Upper lobe of right lung (tissue), 1 donor: ENCODE results near the gene RBM20. TPM values are rescaled to one million over a fixed set of nuclear protein-coding genes. Genes with fewer than 3 reads are reported as not detected.
"Not testable (repeated sequence)": the region's sequence is repeated elsewhere in the genome, so short reads cannot be mapped to it uniquely, and the experiment has no call there.

Experiments
- ATAC-seq: fragments of 200-7000 bp; cut with Tn5 transposase; one replicate; pipeline ENCODE4 v1.9.1; 2020; ENCODE audit warnings: mild to moderate bottlenecking, moderate library complexity
- DNase-seq: peaks from one replicate; pipeline ENCODE4 v3.0.0-alpha.2; 2020
- H3K27ac ChIP-seq: fragments of 200-600 bp; one replicate; pipeline ENCODE4 v1.8.0; 2022
- H3K27me3 ChIP-seq: fragments of 200-600 bp; one replicate; pipeline ENCODE4 v1.8.0; 2022; ENCODE audit warnings: mild to moderate bottlenecking
- H3K36me3 ChIP-seq: fragments of 200-600 bp; one replicate; pipeline ENCODE4 v1.8.0; 2022
- H3K4me1 ChIP-seq: fragments of 200-600 bp; one replicate; pipeline ENCODE4 v1.8.0; 2022
- H3K4me3 ChIP-seq: fragments of 200-600 bp; one replicate; pipeline ENCODE4 v1.8.0; 2022; ENCODE audit warnings: mild to moderate bottlenecking
- H3K9me3 ChIP-seq: fragments of 200-600 bp; one replicate; pipeline ENCODE4 v1.8.0; 2022
- intact Hi-C: fragments of 100-400 bp; cut with DNase I; formaldehyde crosslinking; loops from one replicate; pipeline ENCODE4 v1.11.0; 2022
- total RNA-seq: library from RNA; stranded (reverse); fragmentation: NEBNext Ultra II Directional; extraction: Animal tissue kit (Norgen Biotek cat#: 25700); gene quantifications from one replicate; pipeline ENCODE4 v1.2.1, GENCODE V29; 2021
- TF ChIP-seq, protein P1 (sequence below): fragments of 200-600 bp; IDR thresholded peaks from one replicate; pipeline ENCODE4 v1.8.0; 2022; ENCODE audit warnings: antibody characterized with exemption
- donor health status: DM: no; HTN: yes; CAD: no; lungs with severe emphysema.

The RBM20 gene
- total RNA-seq, 1 donor from 2014 or later = 0.41 TPM

DNA sequence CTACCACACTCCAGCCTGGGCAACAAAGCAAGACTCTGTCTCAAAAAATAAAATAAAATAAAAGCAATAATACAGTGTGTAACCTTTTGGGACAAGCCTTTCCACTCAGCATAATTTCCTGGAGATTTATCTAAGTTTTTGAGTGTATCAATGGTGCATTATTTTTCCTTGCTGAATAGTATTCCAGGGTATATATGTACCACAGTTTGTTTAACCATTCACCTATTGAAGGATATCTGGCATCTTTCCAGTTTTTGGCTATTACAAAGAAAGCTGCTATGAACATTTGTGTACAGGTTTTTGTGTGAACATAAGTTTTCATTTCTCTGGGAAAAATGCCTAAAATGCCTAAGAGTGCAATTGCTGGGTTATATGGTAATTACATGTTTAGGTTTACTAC lies 59.9 kb downstream of the RBM20 start:
- H3K4me1 ChIP-seq = no peaks in the 10 kb centered on the region
- ATAC-seq = no peak
- no peaks in the 10 kb centered on the region for H3K27me3 ChIP-seq
- no peaks in the 10 kb centered on the region for H3K36me3 ChIP-seq
- H3K4me3 ChIP-seq = no peak overlapping the region
- TF ChIP-seq, protein P1, sequence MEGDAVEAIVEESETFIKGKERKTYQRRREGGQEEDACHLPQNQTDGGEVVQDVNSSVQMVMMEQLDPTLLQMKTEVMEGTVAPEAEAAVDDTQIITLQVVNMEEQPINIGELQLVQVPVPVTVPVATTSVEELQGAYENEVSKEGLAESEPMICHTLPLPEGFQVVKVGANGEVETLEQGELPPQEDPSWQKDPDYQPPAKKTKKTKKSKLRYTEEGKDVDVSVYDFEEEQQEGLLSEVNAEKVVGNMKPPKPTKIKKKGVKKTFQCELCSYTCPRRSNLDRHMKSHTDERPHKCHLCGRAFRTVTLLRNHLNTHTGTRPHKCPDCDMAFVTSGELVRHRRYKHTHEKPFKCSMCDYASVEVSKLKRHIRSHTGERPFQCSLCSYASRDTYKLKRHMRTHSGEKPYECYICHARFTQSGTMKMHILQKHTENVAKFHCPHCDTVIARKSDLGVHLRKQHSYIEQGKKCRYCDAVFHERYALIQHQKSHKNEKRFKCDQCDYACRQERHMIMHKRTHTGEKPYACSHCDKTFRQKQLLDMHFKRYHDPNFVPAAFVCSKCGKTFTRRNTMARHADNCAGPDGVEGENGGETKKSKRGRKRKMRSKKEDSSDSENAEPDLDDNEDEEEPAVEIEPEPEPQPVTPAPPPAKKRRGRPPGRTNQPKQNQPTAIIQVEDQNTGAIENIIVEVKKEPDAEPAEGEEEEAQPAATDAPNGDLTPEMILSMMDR = no peak
- no peaks in the 10 kb centered on the region for H3K9me3 ChIP-seq
- no peak overlapping the region for H3K27ac ChIP-seq
- no peak for DNase-seq
- intact Hi-C loops = no loop called here

DNA sequence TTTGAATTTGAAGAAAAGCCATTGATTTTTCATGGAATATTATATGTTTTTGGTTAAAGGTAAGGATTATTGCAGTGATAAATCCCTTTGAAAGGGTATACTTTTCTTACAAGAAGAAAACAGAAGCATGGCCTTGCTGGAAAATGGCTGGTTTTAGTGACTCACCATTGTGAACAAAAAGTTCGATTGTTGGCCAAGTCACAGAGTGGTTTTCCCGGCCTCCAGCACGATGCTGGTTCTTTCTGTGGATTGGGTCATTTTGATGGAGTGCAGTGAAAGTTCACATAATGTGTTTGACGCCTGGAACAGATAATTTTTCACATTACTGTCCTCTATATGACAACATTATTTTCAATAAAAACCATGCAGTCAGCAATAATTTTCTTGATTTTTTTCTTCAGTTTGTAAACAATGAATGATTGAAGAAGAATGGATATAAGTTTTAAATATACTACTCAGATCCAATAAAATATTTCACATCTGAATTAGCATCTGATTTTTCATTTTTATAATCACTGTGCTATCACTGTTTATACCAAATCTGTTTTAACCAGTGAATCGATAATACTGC lies 60.9 kb downstream of the RBM20 start:
- no peak overlapping the region for H3K27ac ChIP-seq
- H3K4me1 ChIP-seq = no peaks in the 10 kb centered on the region
- H3K4me3 ChIP-seq = no peak overlapping the region
- H3K27me3 ChIP-seq = no peaks in the 10 kb centered on the region
- no peaks in the 10 kb centered on the region for H3K36me3 ChIP-seq
- no peak for DNase-seq
- H3K9me3 ChIP-seq = no peaks in the 10 kb centered on the region
- no peak for ATAC-seq
- intact Hi-C loops = no loop called here
- TF ChIP-seq, protein P1 = no peak

DNA sequence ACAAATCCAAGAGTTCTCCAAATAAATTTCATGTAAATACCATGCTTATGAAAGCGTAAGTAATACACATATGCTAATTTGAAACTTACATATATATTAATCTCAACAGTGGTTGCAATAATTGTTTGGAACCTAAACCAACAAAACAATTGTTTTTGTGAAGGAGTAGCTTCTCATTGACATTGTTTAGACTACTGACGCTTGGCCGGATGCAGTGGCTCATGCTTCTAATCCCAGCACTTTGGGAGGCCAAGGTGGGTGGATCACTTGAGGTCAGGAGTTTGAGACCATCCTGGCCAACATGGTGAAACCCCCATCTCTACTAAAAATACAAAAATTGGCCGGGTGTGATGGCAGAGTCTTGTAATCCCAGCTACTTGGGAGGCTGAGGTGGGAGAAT lies 61.5 kb downstream of the RBM20 start:
- H3K36me3 ChIP-seq, H3K4me3 ChIP-seq, H3K27ac ChIP-seq, DNase-seq, intact Hi-C loops, ATAC-seq, H3K9me3 ChIP-seq, H3K4me1 ChIP-seq, H3K27me3 ChIP-seq: not testable (repeated sequence)

DNA sequence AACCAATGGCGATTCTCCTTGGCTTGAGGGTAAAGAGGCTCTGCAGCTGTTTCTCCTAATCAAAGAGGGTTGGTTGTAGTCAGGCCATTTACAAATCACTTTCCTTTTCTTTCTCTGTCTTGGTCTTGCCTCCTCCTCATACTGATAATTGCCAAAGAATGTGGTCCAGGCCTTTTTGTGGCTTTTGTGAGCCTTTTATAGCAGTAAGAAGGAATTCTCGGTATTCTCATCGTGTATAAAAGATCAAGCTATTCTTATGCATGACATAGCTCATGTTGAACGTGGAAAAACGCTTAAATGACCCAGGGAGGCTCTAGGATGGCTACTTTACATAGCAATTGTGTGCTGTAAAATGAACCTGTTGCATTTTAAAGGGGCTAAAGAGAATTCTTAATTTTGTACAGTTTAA lies 62.6 kb downstream of the RBM20 start:
- TF ChIP-seq, protein P1 = no peak
- no peaks in the 10 kb centered on the region for H3K9me3 ChIP-seq
- H3K36me3 ChIP-seq = no peaks in the 10 kb centered on the region
- ATAC-seq = no peak
- no peak for DNase-seq
- no peaks in the 10 kb centered on the region for H3K27me3 ChIP-seq
- H3K4me1 ChIP-seq = no peaks in the 10 kb centered on the region
- no peak overlapping the region for H3K27ac ChIP-seq
- intact Hi-C loops = no loop called here
- no peak overlapping the region for H3K4me3 ChIP-seq

DNA sequence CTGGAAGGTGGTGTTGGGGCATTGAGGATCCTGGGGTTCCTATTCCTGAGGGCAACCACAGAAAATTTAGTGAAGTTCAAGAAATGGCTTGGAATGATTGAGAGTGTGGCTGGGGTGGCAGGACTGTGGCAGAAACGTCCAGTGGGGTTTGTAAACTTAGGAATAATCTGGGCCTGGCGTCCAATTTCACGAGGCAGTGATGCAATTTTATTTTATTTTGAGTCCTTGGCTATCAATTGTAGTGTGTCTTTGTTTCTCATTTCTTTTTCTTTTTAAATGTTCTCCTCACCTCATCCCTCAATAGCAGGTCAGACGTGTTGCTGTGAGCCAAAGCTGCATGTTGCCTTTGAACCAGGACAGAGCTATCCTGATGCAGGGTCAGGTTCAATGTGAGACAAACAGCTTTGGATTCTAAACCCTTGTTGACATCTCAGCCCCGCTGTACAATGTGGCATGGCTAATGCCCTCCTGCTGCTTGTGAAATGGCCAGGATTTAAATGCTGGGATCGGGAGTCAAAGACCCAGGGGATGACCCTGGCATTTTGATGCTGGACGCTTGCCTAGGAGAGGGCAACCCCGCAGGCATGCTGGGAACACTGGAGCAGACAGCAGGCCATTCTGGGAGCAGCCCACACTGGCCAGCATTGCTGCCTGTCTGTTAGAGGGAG lies 64.8 kb downstream of the RBM20 start:
- Histone ChIP-seq H3K27me3 (no peaks in the 10 kb centered on the region), H3K9me3 (no peaks in the 10 kb centered on the region), H3K36me3 (no peaks in the 10 kb centered on the region), H3K4me1 (no peaks in the 10 kb centered on the region), H3K27ac (no peak overlapping the region), H3K4me3 (no peak overlapping the region)
- intact Hi-C loops = no loop called here
- TF ChIP-seq, protein P1 = no peak
- ATAC-seq = no peak
- DNase-seq = no peak

DNA sequence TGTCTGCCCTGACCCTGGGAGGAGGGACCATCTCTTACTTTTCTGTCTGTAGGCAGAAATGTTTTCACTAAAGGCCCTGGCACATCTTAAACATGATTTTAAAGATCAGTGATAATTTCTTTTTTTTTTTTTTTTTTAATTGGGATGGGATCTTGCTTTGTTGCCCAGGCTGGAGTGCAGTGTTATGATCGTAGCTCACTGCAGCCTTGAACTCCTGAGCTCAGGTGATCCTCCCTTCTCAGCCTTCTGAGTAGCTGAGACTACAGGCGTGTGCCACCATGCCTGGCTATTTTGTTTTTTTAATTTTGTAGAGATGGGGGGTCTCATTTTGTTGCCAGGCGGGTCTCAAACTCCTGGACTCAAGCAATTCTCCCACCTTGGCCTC lies 65.3 kb downstream of the RBM20 start:
- no peaks in the 10 kb centered on the region for H3K27me3 ChIP-seq
- ATAC-seq = no peak
- H3K27ac ChIP-seq = no peak overlapping the region
- H3K4me3 ChIP-seq = no peak overlapping the region
- TF ChIP-seq, protein P1 = no peak
- no peak for DNase-seq
- no peaks in the 10 kb centered on the region for H3K9me3 ChIP-seq
- intact Hi-C loops = no loop called here
- no peaks in the 10 kb centered on the region for H3K36me3 ChIP-seq
- H3K4me1 ChIP-seq = no peaks in the 10 kb centered on the region
